ENCODE data around the gene MYL12B. TPM values are rescaled to one million over a fixed set of nuclear protein-coding genes. Genes with fewer than 3 reads are reported as not detected.
"Not testable (repeated sequence)": the region's sequence is repeated elsewhere in the genome, so short reads cannot be mapped to it uniquely, and the experiment has no call there.

The MYL12B gene
- total RNA-seq, 1 donor from 2014 or later, result 176 TPM

- H3K9me3 ChIP-seq (replicated peaks), result no peaks in the 10 kb centered on the region
- no peaks in the 10 kb centered on the region for H3K4me1 ChIP-seq
- intact Hi-C loops (cut with micrococcal nuclease), result no loop called here
- no peak for TF ChIP-seq CTCF (IDR thresholded peaks at IDR 0.05; ENCODE audit: borderline replicate concordance)
- H3K36me3 ChIP-seq, result no peaks in the 10 kb centered on the region
- H3K4me3 ChIP-seq, result no peak overlapping the region
- H3K27me3 ChIP-seq (ENCODE audit: low read depth), result no peaks in the 10 kb centered on the region
- DNase-seq, result no peak
- no peak overlapping the region for H3K27ac ChIP-seq (replicated peaks)
Observed at GRCh38 chr18:3304832-3305231, 42.9 kb downstream of the MYL12B start.

- H3K9me3 ChIP-seq (replicated peaks), result no peaks in the 10 kb centered on the region
- DNase-seq, result no peak
- H3K4me1 ChIP-seq, result no peaks in the 10 kb centered on the region
- no peak for TF ChIP-seq CTCF (IDR thresholded peaks at IDR 0.05; ENCODE audit: borderline replicate concordance)
- intact Hi-C loops (cut with micrococcal nuclease), result no loop called here
- H3K36me3 ChIP-seq, result no peaks in the 10 kb centered on the region
- H3K27me3 ChIP-seq (ENCODE audit: low read depth), result no peaks in the 10 kb centered on the region
- H3K4me3 ChIP-seq, result no peak overlapping the region
- no peak overlapping the region for H3K27ac ChIP-seq (replicated peaks)
Observed at GRCh38 chr18:3305354-3305762, 43.4 kb downstream of the MYL12B start.

- Histone ChIP-seq H3K36me3 (no peaks in the 10 kb centered on the region), H3K4me3 (no peak overlapping the region), H3K27me3 (ENCODE audit: low read depth) (no peaks in the 10 kb centered on the region), H3K9me3 (replicated peaks) (no peaks in the 10 kb centered on the region), H3K27ac (replicated peaks) (no peak overlapping the region), H3K4me1 (no peaks in the 10 kb centered on the region)
- intact Hi-C loops (cut with micrococcal nuclease), result no loop called here
- DNase-seq, result no peak
- no peak for TF ChIP-seq CTCF (IDR thresholded peaks at IDR 0.05; ENCODE audit: borderline replicate concordance)
Observed at GRCh38 chr18:3305933-3306332, 44.0 kb downstream of the MYL12B start.

GRCh38 chr18:3306391-3306790 is 44.5 kb downstream of the MYL12B start:
- intact Hi-C loops (cut with micrococcal nuclease), result no loop called here
- Histone ChIP-seq H3K4me1 (no peaks in the 10 kb centered on the region), H3K27ac (replicated peaks) (no peak overlapping the region), H3K36me3 (no peaks in the 10 kb centered on the region), H3K9me3 (replicated peaks) (no peaks in the 10 kb centered on the region), H3K4me3 (no peak overlapping the region), H3K27me3 (ENCODE audit: low read depth) (no peaks in the 10 kb centered on the region)
- no peak for DNase-seq
- TF ChIP-seq CTCF (IDR thresholded peaks at IDR 0.05; ENCODE audit: borderline replicate concordance), result no peak

- Histone ChIP-seq H3K4me3 (no peak overlapping the region), H3K36me3 (no peaks in the 10 kb centered on the region), H3K4me1 (no peaks in the 10 kb centered on the region), H3K9me3 (replicated peaks) (no peaks in the 10 kb centered on the region), H3K27ac (replicated peaks) (no peak overlapping the region), H3K27me3 (ENCODE audit: low read depth) (no peaks in the 10 kb centered on the region)
- no peak for TF ChIP-seq CTCF (IDR thresholded peaks at IDR 0.05; ENCODE audit: borderline replicate concordance)
- DNase-seq, result no peak
- intact Hi-C loops (cut with micrococcal nuclease), result no loop called here
Observed at GRCh38 chr18:3313685-3314084, 51.8 kb downstream of the MYL12B start.

- H3K4me1 ChIP-seq; H3K36me3 ChIP-seq; H3K4me3 ChIP-seq; H3K9me3 ChIP-seq (replicated peaks); intact Hi-C loops (cut with micrococcal nuclease); H3K27me3 ChIP-seq (ENCODE audit: low read depth); DNase-seq; H3K27ac ChIP-seq (replicated peaks): not testable (repeated sequence)
Observed at GRCh38 chr18:3315344-3315743, 53.4 kb downstream of the MYL12B start.
